GM12878 (cell line): ENCODE data around the gene WFS1. TPM values are rescaled to one million over a fixed set of nuclear protein-coding genes. Genes with fewer than 3 reads are reported as not detected.

Experiments
- ATAC-seq: fragments of 200-7000 bp; cut with Tn5 transposase; 3 replicates; pipeline ENCODE4 v1.9.1; 2020; ENCODE audit warnings: mild to moderate bottlenecking, moderate library complexity
- BruUV-seq: library from RNA; stranded (reverse); fragments of 400-500 nt; replicated peaks from 2 replicates; lab custom pipeline; 2021; lab: Mats Ljungman, UMichigan
- CTCF ChIA-PET: fragments of 300-600 bp; sonication (Branson Sonifier 250); formaldehyde crosslinking; extraction: SDS; loops from one replicate; lab custom pipeline; 2021; ENCODE audit warnings: inconsistent platforms; lab: Yijun Ruan, JAX
- POLR2A ChIA-PET: fragments of 350-600 bp; formaldehyde crosslinking; extraction: SDS; loops from one replicate; lab custom pipeline; 2021; ENCODE audit warnings: inconsistent platforms; lab: Charles Lee
- RAD21 ChIA-PET: fragments of 300-600 bp; sonication (Branson Sonifier 250); formaldehyde crosslinking; loops from one replicate; lab custom pipeline; 2023; ENCODE audit warnings: antibody characterized with exemption; ENCODE audit not compliant: unreplicated experiment; lab: Charles Lee
- SMC1A ChIA-PET: fragments of 300-600 bp; sonication (Branson Sonifier 250); formaldehyde crosslinking; loops from one replicate; lab custom pipeline; 2023; ENCODE audit not compliant: unreplicated experiment, uncharacterized antibody; lab: Charles Lee
- DNase-seq: peaks from one replicate; pipeline ENCODE4 v3.0.0-alpha.2; 2011; ENCODE audit warnings: low read depth, low spot score
- FAIRE-seq: peaks from 3 replicates; lab custom pipeline; 2011; peaks lifted over from hg19 to GRCh38; lab: Jason Lieb, UNC
- H2AFZ ChIP-seq: 2 replicates; pipeline ENCODE4 v1.6.0; 2011; ENCODE audit warnings: low read depth, low read length, control low read depth; ENCODE audit not compliant: control insufficient read depth
- H3K27ac ChIP-seq: 2 replicates; pipeline ENCODE4 v1.5.1; 2011; ENCODE audit warnings: control low read depth; ENCODE audit not compliant: control insufficient read depth, insufficient read depth
- H3K27me3 ChIP-seq, 2 experiments: replicated peaks in 1 of 2; 2 replicates each; pipeline versions ENCODE4 v1.6.0 to v1.6.1; 2011; ENCODE audit warnings: low read length in 1 of 2; ENCODE audit not compliant: control insufficient read depth in 2 of 2, insufficient read depth in 2 of 2
- H3K36me3 ChIP-seq, 2 experiments: 2 replicates each; pipeline ENCODE4 v1.5.1; 2011; ENCODE audit warnings: low read length in 1 of 2; ENCODE audit not compliant: control insufficient read depth in 2 of 2, insufficient read depth in 2 of 2
- H3K4me1 ChIP-seq: 2 replicates; pipeline ENCODE4 v1.6.1; 2011; ENCODE audit warnings: mild to moderate bottlenecking, low read length, moderate library complexity, mixed read lengths; ENCODE audit not compliant: control insufficient read depth, insufficient read depth
- H3K4me2 ChIP-seq: 2 replicates; pipeline ENCODE4 v1.6.0; 2011; ENCODE audit warnings: control low read depth; ENCODE audit not compliant: control insufficient read depth, insufficient read depth
- H3K4me3 ChIP-seq: fragments of 200-600 bp; sonication (generic); 2 replicates; pipeline ENCODE4 v1.5.1; 2016
- H3K79me2 ChIP-seq: 2 replicates; pipeline ENCODE4 v1.6.0; 2011; ENCODE audit warnings: low read length; ENCODE audit not compliant: control insufficient read depth, insufficient read depth
- H3K9ac ChIP-seq: 2 replicates; pipeline ENCODE4 v1.8.0; 2011; ENCODE audit warnings: low read length, control low read depth, mixed read lengths; ENCODE audit not compliant: control insufficient read depth, insufficient read depth
- H3K9me3 ChIP-seq: replicated peaks from 3 replicates; pipeline ENCODE4 v1.5.1; 2011; ENCODE audit warnings: mild to moderate bottlenecking, low read length; ENCODE audit not compliant: control insufficient read depth, insufficient read depth
- H4K20me1 ChIP-seq: 2 replicates; pipeline ENCODE4 v1.6.0; 2011; ENCODE audit not compliant: control insufficient read depth, insufficient read depth
- CEBPB ChIP-seq, 2 experiments: fragments of 150-350 bp in 1 of 2; IDR thresholded peaks; 2 replicates each; pipeline ENCODE4 v1.6.1; 2012 to 2014; ENCODE audit warnings: low read depth in 2 of 2, low read length in 2 of 2, borderline replicate concordance in 1 of 2, inconsistent platforms in 1 of 2
- KLF5 ChIP-seq: fragments of 450-650 bp; IDR thresholded peaks from 2 replicates; pipeline ENCODE4 v1.6.1; 2014; ENCODE audit warnings: mild to moderate bottlenecking; ENCODE audit not compliant: partially characterized antibody
- MEF2B ChIP-seq: fragments of 450-650 bp; IDR thresholded peaks from 2 replicates; pipeline ENCODE4 v1.6.1; 2018; ENCODE audit warnings: mild to moderate bottlenecking, moderate library complexity; ENCODE audit not compliant: partially characterized antibody, poor library complexity, severe bottlenecking
- POLR2AphosphoS2 ChIP-seq: IDR thresholded peaks from 2 replicates; pipeline ENCODE4 v1.6.1; 2011; ENCODE audit warnings: low read depth, mild to moderate bottlenecking, low read length, improper control_type of control experiment, moderate library complexity
- SMAD5 ChIP-seq: IDR thresholded peaks from 2 replicates; pipeline ENCODE4 v1.6.1; 2016; ENCODE audit warnings: antibody characterized with exemption, low read depth
- SREBF2 ChIP-seq: IDR thresholded peaks from 2 replicates; pipeline ENCODE4 v1.6.1; 2012; ENCODE audit warnings: mild to moderate bottlenecking, low read length
- ZNF207 ChIP-seq: fragments of 450-650 bp; IDR thresholded peaks from 2 replicates; pipeline ENCODE4 v1.6.1; 2014; ENCODE audit warnings: antibody characterized with exemption, mild to moderate bottlenecking, borderline replicate concordance
- WGBS: methylation state at CpG from one replicate; pipeline ENCODE4 v1.1.6; 2016; ENCODE audit warnings: low lambda C conversion rate; ENCODE audit not compliant: insufficient replicate concordance, insufficient coverage; ENCODE audit errors: missing lambda C conversion rate; 5-methylcytosine and 5-hydroxymethylcytosine counted together
- in situ Hi-C: fragments of 300-500 bp; cut with MboI; formaldehyde crosslinking; loops from 9 replicates; pipeline ENCODE4 v1.14.3; 2018; ENCODE audit warnings: mixed read lengths
- intact Hi-C: fragments of 100-400 bp; cut with micrococcal nuclease; formaldehyde crosslinking; loops from one replicate; pipeline ENCODE4 v1.14.2; 2022; ENCODE audit not compliant: unreplicated experiment
- polyA plus RNA-seq, 11 experiments: library from polyadenylated mRNA; depleted of rRNA in 4 of 11; unstranded in 6 of 11; stranded (reverse) in 5 of 11; fragments of >200 nt; fragmentation: Nextera tagmentation in 4 of 11; fragmentation: Illumina TruSeq in 1 of 11; extraction: Ambion mirVana in 4 of 11; extraction: Trizol in 1 of 11; gene quantifications; 1 replicate in 1 of 11; 2 replicates in 10 of 11; pipeline versions ENCODE4 v1.2.1 to v1.2.3, GENCODE V29; 2011 to 2016; ENCODE audit warnings: inconsistent platforms in 2 of 11, missing spikeins in 2 of 11, low read depth in 1 of 11
- total RNA-seq, 4 experiments: library from RNA; depleted of rRNA in 3 of 4; stranded (reverse); fragments of >200 nt in 3 of 4; fragmentation: Illumina TruSeq in 1 of 4; extraction: Trizol in 1 of 4; gene quantifications; 2 replicates each; pipeline versions ENCODE4 v1.2.1 to v1.2.3, GENCODE V29; 2013 to 2021
- TF ChIP-seq, protein P1 (sequence below): fragments of 150-350 bp; IDR thresholded peaks from 2 replicates; pipeline ENCODE4 v1.6.1; 2014; ENCODE audit warnings: mild to moderate bottlenecking, low read depth, low read length
- TF ChIP-seq, protein P2 (sequence below): fragments of 450-650 bp; IDR thresholded peaks from 2 replicates; pipeline ENCODE4 v1.6.1; 2016; ENCODE audit warnings: mild to moderate bottlenecking

WFS1 gene
- total and polyA plus RNA-seq, 10 of the 15 experiments (the other 5 are each of a cell fraction or from before 2014, with no cell fraction given), result 0.31 to 4.7 (median 2.0) TPM

DNA sequence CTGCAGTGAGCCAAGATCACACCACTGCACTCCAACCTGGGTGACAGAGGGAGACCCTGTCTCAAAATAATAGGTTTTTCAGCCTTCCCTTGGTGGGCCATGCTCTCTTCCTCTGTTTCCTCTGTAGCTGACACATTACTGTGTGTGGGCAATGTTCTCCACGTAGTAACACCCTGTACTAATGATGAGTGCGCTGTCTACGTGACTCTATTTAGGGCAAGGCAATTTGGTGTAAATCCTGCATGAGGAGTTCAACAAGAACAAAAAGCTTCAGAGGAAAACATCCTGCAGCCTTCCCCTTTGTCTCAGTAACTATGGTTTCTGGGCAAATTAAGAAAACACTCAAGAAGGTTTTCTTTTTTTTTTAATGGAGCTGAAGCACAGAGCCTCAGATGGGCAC is 44.9 kb upstream of the WFS1 start:
- no TSS peak for BruUV-seq
- no peak overlapping the region for H3K4me3 ChIP-seq
- no peak overlapping the region for H3K4me2 ChIP-seq
- TF ChIP-seq POLR2AphosphoS2 (no peak), CEBPB (IDR thresholded peaks at IDR 0.05; ENCODE audit: borderline replicate concordance in 1 of 2, low read depth in 2 of 2, low read length in 2 of 2) (no peak), SMAD5 (no peak), SREBF2 (no peak), MEF2B (no peak), ZNF207 (no peak), KLF5 (no peak)
- TF ChIP-seq, protein P1, sequence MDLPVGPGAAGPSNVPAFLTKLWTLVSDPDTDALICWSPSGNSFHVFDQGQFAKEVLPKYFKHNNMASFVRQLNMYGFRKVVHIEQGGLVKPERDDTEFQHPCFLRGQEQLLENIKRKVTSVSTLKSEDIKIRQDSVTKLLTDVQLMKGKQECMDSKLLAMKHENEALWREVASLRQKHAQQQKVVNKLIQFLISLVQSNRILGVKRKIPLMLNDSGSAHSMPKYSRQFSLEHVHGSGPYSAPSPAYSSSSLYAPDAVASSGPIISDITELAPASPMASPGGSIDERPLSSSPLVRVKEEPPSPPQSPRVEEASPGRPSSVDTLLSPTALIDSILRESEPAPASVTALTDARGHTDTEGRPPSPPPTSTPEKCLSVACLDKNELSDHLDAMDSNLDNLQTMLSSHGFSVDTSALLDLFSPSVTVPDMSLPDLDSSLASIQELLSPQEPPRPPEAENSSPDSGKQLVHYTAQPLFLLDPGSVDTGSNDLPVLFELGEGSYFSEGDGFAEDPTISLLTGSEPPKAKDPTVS, result no peak
- TF ChIP-seq, protein P2, sequence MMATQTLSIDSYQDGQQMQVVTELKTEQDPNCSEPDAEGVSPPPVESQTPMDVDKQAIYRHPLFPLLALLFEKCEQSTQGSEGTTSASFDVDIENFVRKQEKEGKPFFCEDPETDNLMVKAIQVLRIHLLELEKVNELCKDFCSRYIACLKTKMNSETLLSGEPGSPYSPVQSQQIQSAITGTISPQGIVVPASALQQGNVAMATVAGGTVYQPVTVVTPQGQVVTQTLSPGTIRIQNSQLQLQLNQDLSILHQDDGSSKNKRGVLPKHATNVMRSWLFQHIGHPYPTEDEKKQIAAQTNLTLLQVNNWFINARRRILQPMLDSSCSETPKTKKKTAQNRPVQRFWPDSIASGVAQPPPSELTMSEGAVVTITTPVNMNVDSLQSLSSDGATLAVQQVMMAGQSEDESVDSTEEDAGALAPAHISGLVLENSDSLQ, result no peak
- H3K27me3 ChIP-seq, result no peaks in the 10 kb centered on the region; a peak in 2 of 4 replicates
- ChIA-PET SMC1A (interaction anchor here (0.7 to 1.2 kb wide), 2 partner anchors 44 to 97 kb away, joined by 3 to 4 read pairs; no protein-coding TSS in a partner anchor), RAD21 (no interaction called here), CTCF (interaction anchor here (0.6 to 2.8 kb wide), 3 partner anchors 22 to 566 kb away, joined by 3 to 16 read pairs (median 4); no protein-coding TSS in a partner anchor), POLR2A (no interaction called here)
- intact Hi-C loops (no loop called here), in situ Hi-C loops (no loop called here)
- FAIRE-seq (no peak), DNase-seq (no peak), ATAC-seq (no peak)
- H3K79me2 ChIP-seq, result no peaks in the 10 kb centered on the region
- H3K9me3 ChIP-seq, result peaks cover 5% of the 10 kb centered on the region
- H2AFZ ChIP-seq, result no peak overlapping the region
- H3K36me3 ChIP-seq, result no peaks in the 10 kb centered on the region
- WGBS, result 7% methylated on average over 3 of the region's 3 CpGs
- H4K20me1 ChIP-seq, result no peaks in the 10 kb centered on the region; the same call in 1 of the 2 replicates
- no peak overlapping the region for H3K27ac ChIP-seq
- H3K4me1 ChIP-seq, result 0 out of 2 replicates have a peak, but pooled peaks cover 2% of the 10 kb centered on the region
- no peak overlapping the region for H3K9ac ChIP-seq
